Panc1 (cell line): Measurements from ENCODE around the gene PGA5.
"Not testable (repeated sequence)": the region's sequence is repeated elsewhere in the genome, so short reads cannot be mapped to it uniquely, and the experiment has no call there.

Source experiments
- POLR2AphosphoS5 ChIP-seq: IDR thresholded peaks from 2 replicates; pipeline ENCODE4 v1.6.1; 2012; ENCODE audit warnings: mild to moderate bottlenecking, low read depth, low read length, moderate library complexity
- REST ChIP-seq, 2 experiments: IDR thresholded peaks; 2 replicates each; pipeline ENCODE4 v1.6.1; 2011 to 2012; ENCODE audit warnings: low read depth in 2 of 2, control low read depth in 1 of 2, low read length in 1 of 2, mild to moderate bottlenecking in 1 of 2, moderate library complexity in 1 of 2; ENCODE audit not compliant: insufficient read depth in 1 of 2
- TCF7L2 ChIP-seq: IDR thresholded peaks from 2 replicates; pipeline ENCODE4 v1.6.1; 2011; ENCODE audit warnings: mild to moderate bottlenecking, low read depth, low read length, inconsistent platforms
- TF ChIP-seq, protein P1 (sequence below): fragments of 450-650 bp; IDR thresholded peaks from 2 replicates; pipeline ENCODE4 v1.5.1; 2017; ENCODE audit warnings: mild to moderate bottlenecking

DNA sequence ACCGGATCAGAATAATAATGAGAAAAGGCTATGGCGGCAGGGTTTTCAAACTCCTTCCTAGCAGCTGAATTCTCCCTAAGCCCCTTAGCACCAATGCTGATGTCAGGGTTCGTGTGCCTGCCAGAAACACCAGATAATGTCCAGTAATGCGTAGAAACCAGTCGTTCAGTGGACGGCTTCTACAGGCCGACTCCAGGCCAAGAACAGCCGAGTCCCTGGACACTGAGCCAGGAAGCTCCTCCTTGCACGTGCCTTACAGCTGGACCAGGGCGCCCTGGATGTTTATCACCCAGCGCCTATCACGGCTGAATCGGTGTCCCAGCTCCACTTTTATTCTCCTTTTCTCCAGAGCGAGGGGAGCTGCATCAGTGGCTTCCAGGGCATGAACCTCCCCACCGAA, 9.9 kb upstream of the PGA5 start:
- TF ChIP-seq POLR2AphosphoS5; TCF7L2; REST (IDR thresholded peaks at IDR 0.05; ENCODE audit: insufficient read depth in 1 of 2, low read depth in 2 of 2, low read length in 1 of 2): not testable (repeated sequence)
- TF ChIP-seq, protein P1, sequence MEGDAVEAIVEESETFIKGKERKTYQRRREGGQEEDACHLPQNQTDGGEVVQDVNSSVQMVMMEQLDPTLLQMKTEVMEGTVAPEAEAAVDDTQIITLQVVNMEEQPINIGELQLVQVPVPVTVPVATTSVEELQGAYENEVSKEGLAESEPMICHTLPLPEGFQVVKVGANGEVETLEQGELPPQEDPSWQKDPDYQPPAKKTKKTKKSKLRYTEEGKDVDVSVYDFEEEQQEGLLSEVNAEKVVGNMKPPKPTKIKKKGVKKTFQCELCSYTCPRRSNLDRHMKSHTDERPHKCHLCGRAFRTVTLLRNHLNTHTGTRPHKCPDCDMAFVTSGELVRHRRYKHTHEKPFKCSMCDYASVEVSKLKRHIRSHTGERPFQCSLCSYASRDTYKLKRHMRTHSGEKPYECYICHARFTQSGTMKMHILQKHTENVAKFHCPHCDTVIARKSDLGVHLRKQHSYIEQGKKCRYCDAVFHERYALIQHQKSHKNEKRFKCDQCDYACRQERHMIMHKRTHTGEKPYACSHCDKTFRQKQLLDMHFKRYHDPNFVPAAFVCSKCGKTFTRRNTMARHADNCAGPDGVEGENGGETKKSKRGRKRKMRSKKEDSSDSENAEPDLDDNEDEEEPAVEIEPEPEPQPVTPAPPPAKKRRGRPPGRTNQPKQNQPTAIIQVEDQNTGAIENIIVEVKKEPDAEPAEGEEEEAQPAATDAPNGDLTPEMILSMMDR, result not testable (repeated sequence)
